K562 (cell line): ENCODE results near the gene DUSP10. TPM values are rescaled to one million over a fixed set of nuclear protein-coding genes. Genes with fewer than 3 reads are reported as not detected.

Experiments used
- ATAC-seq: fragments of 200-7000 bp; cut with Tn5 transposase; 3 replicates; pipeline ENCODE4 v1.9.1; 2020; ENCODE audit warnings: moderate library complexity
- BruUV-seq: library from RNA; stranded (reverse); fragments of 400-500 nt; replicated peaks from 2 replicates; lab custom pipeline; 2021; lab: Mats Ljungman, UMichigan
- CTCF ChIA-PET: fragments of 300-600 bp; formaldehyde crosslinking; extraction: SDS; loops from one replicate; lab custom pipeline; 2021; ENCODE audit warnings: low intra/inter-chr PET ratio; lab: Yijun Ruan, JAX
- POLR2A ChIA-PET: fragments of 300-600, 350-650 bp; sonication (Branson Sonifier 250); formaldehyde crosslinking; extraction: SDS; loops from one replicate; lab custom pipeline; 2021; ENCODE audit warnings: antibody characterized with exemption, inconsistent platforms; lab: Yijun Ruan, JAX
- DNase-seq, 4 experiments: peaks; one replicate each; pipeline versions ENCODE4 v3.0.0 to v3.0.0-alpha.2; 2011 to 2018; ENCODE audit warnings: low spot score in 3 of 4, mixed read lengths in 3 of 4; ENCODE audit errors: extremely low read depth in 1 of 4
- FAIRE-seq: peaks from 2 replicates; lab custom pipeline; 2011; peaks lifted over from hg19 to GRCh38; lab: Jason Lieb, UNC
- H2AFZ ChIP-seq: 2 replicates; pipeline ENCODE4 v1.6.0; 2011; ENCODE audit warnings: low read depth, low read length, control low read depth, inconsistent platforms
- H3K27ac ChIP-seq: fragments of 200-600 bp; 3 replicates; pipeline ENCODE4 v1.8.0; 2011; ENCODE audit warnings: low read depth, mild to moderate bottlenecking, control low read depth, inconsistent platforms, low read length, moderate library complexity, mixed read lengths; ENCODE audit errors: extremely low read depth
- H3K27me3 ChIP-seq, 2 experiments: fragments of 300-600 bp in 1 of 2; 2 replicates in 1 of 2; 3 replicates in 1 of 2; pipeline versions ENCODE4 v1.6.0 to v1.8.0; 2011; ENCODE audit warnings: inconsistent platforms in 2 of 2, low read length in 2 of 2, mild to moderate bottlenecking in 1 of 2, mixed read lengths in 1 of 2, moderate library complexity in 1 of 2; ENCODE audit not compliant: control insufficient read depth in 2 of 2, insufficient read depth in 2 of 2
- H3K36me3 ChIP-seq: fragments of 300-600 bp; 3 replicates; pipeline ENCODE4 v1.8.0; 2011; ENCODE audit warnings: mild to moderate bottlenecking, low read length, inconsistent platforms; ENCODE audit not compliant: control insufficient read depth, insufficient read depth
- H3K4me1 ChIP-seq, 2 experiments: fragments of 200-600 bp in 1 of 2; replicated peaks in 1 of 2; 2 replicates in 1 of 2; 3 replicates in 1 of 2; pipeline versions ENCODE4 v1.5.1 to v1.8.0; 2011; ENCODE audit warnings: inconsistent platforms in 2 of 2, low read length in 2 of 2, mild to moderate bottlenecking in 1 of 2, mixed read lengths in 1 of 2, moderate library complexity in 1 of 2; ENCODE audit not compliant: control insufficient read depth in 2 of 2, insufficient read depth in 2 of 2
- H3K4me2 ChIP-seq: 2 replicates; pipeline ENCODE4 v1.6.1; 2011; ENCODE audit warnings: low read length, control low read depth, inconsistent platforms, mixed read lengths; ENCODE audit not compliant: insufficient read depth
- H3K4me3 ChIP-seq: fragments of 200-600 bp; sonication (generic), shearing (Covaris generic); 2 replicates; pipeline ENCODE4 v1.5.1; 2016; ENCODE audit warnings: control low read depth, inconsistent platforms
- H3K79me2 ChIP-seq: fragments of 200-600 bp; 3 replicates; pipeline ENCODE4 v1.8.0; 2011; ENCODE audit warnings: low read length, inconsistent platforms; ENCODE audit not compliant: control insufficient read depth, insufficient read depth
- H3K9ac ChIP-seq, 2 experiments: 2 replicates each; pipeline versions ENCODE4 v1.6.0 to v1.6.1; 2011; ENCODE audit warnings: low read depth in 2 of 2, low read length in 2 of 2, control low read depth in 1 of 2, inconsistent platforms in 1 of 2, mild to moderate bottlenecking in 1 of 2, mixed read lengths in 1 of 2; ENCODE audit not compliant: insufficient read depth in 1 of 2
- H3K9me1 ChIP-seq: one replicate; pipeline ENCODE4 v1.6.0; 2011; ENCODE audit warnings: inconsistent platforms, mild to moderate bottlenecking, low read length, moderate library complexity; ENCODE audit not compliant: control insufficient read depth, insufficient read depth
- H3K9me3 ChIP-seq: replicated peaks from 2 replicates; pipeline ENCODE4 v1.5.1; 2011; ENCODE audit warnings: low read depth, low read length, inconsistent platforms; ENCODE audit not compliant: control insufficient read depth, insufficient read depth
- H4K20me1 ChIP-seq: replicated peaks from 2 replicates; pipeline ENCODE4 v1.6.1; 2011; ENCODE audit warnings: low read length, inconsistent platforms, mixed read lengths; ENCODE audit not compliant: control insufficient read depth, insufficient read depth
- CHD7 ChIP-seq: fragments of 200-600 bp; sonication (generic); IDR thresholded peaks from one replicate; pipeline ENCODE4 v1.6.1; 2012; ENCODE audit warnings: mild to moderate bottlenecking, low read depth, low read length, inconsistent platforms
- EP300 ChIP-seq: IDR thresholded peaks from 2 replicates; pipeline ENCODE4 v1.6.1; 2012; ENCODE audit warnings: low read length, improper control_type of control experiment
- FIP1L1 ChIP-seq: fragments of 200-400 bp; formaldehyde crosslinking; IDR thresholded peaks from 2 replicates; pipeline ENCODE4 v1.6.1; 2018; ENCODE audit warnings: mild to moderate bottlenecking, low read depth, low read length; ENCODE audit not compliant: poor library complexity, severe bottlenecking
- JUND ChIP-seq, 2 experiments: IDR thresholded peaks; 2 replicates in 1 of 2; 3 replicates in 1 of 2; pipeline ENCODE4 v1.6.1; 2011; ENCODE audit warnings: borderline replicate concordance in 2 of 2, low read depth in 2 of 2, low read length in 2 of 2, improper control_type of control experiment in 1 of 2, missing biosample characterization in 1 of 2, missing genetic modification characterization in 1 of 2, missing genetic modification reagents in 1 of 2
- MAFG ChIP-seq: fragments of 450-650 bp; conservative IDR thresholded peaks from 2 replicates; pipeline ENCODE4 v1.6.1; 2016; ENCODE audit warnings: missing genetic modification characterization, missing compliant biosample characterization
- RNF2 ChIP-seq: sonication (generic); IDR thresholded peaks from 2 replicates; pipeline ENCODE4 v1.6.1; 2016
- TRIM28 ChIP-seq: fragments of 450-650 bp; IDR thresholded peaks from 2 replicates; pipeline ENCODE4 v1.6.1; 2017
- ZNF12 ChIP-seq: sonication (generic); formaldehyde crosslinking; IDR thresholded peaks from 2 replicates; pipeline ENCODE4 v1.4.0; 2020; ENCODE audit warnings: mild to moderate bottlenecking, missing genetic modification reagents
- ZNF217 ChIP-seq: sonication (generic); formaldehyde crosslinking; IDR thresholded peaks from 2 replicates; pipeline ENCODE4 v1.8.0; 2022; ENCODE audit warnings: mild to moderate bottlenecking, missing genetic modification reagents
- ZNF436 ChIP-seq: fragments of 250-450, 450-650 bp; sonication (Bioruptor Pico); formaldehyde crosslinking; IDR thresholded peaks from 2 replicates; pipeline ENCODE4 v1.7.0; 2020; ENCODE audit warnings: mild to moderate bottlenecking
- in situ Hi-C: fragments of 300-500 bp; cut with MboI; formaldehyde crosslinking; loops from 4 replicates; pipeline ENCODE4 v1.15.0; 2018; ENCODE audit warnings: inconsistent platforms, mixed read lengths
- intact Hi-C: fragments of 100-400 bp; cut with micrococcal nuclease; formaldehyde crosslinking; loops from 2 replicates; pipeline ENCODE4 v1.14.2; 2022
- polyA plus RNA-seq, 8 experiments: library from polyadenylated mRNA; depleted of rRNA in 4 of 8; stranded (reverse) in 5 of 8; unstranded in 3 of 8; fragments of >200 nt; fragmentation: Nextera tagmentation in 2 of 8; fragmentation: Illumina TruSeq in 1 of 8; extraction: Ambion mirVana in 2 of 8; extraction: Trizol in 1 of 8; gene quantifications; 2 replicates each; pipeline versions ENCODE4 v1.2.1 to v1.2.3, GENCODE V29; 2011 to 2014; ENCODE audit warnings: inconsistent platforms in 1 of 8, missing spikeins in 1 of 8
- total RNA-seq, 7 experiments: library from RNA; depleted of rRNA in 6 of 7; stranded (reverse); fragments of >200 nt in 6 of 7; fragmentation: Illumina TruSeq in 2 of 7; extraction: Trizol in 2 of 7; gene quantifications; 2 replicates each; pipeline versions ENCODE4 v1.2.1 to v1.2.3, GENCODE V29; 2011 to 2021; ENCODE audit warnings: low replicate concordance in 1 of 7
- TF ChIP-seq, protein P1 (sequence below): fragments of 250-450 bp; sonication (Bioruptor Pico); IDR thresholded peaks from 2 replicates; pipeline ENCODE4 v1.8.0; 2021; ENCODE audit warnings: moderate library complexity, mild to moderate bottlenecking, inconsistent platforms

Gene DUSP10
- total and polyA plus RNA-seq, 9 of the 15 experiments (the other 6 are each of a cell fraction or from before 2014, with no cell fraction given): 1.7 to 8.3 (median 6.1) TPM

DNA sequence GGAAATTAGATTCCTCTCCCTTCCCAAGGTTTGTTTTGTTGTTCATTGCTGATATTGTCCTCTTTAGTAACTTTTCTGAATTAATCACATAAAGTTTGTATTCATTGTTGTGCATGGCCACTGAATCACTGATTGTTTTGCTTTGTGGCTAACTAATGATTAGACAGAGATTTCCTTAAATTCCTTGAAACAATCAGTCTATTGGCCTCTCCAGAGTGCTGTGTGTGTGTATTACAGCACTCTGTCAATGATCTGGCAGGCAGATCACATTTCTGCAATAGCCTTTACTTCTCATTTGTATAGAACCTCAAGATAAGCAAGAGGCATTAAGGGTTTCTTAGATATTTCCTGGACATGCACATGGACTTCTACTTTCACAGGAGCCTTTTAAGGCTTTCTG lies 78.6 kb downstream of the DUSP10 start:
- no peaks in the 10 kb centered on the region for H3K9me3 ChIP-seq
- no peak overlapping the region for H3K4me3 ChIP-seq
- H3K4me2 ChIP-seq: no peak overlapping the region
- ATAC-seq: no peak
- POLR2A ChIA-PET: no interaction called here
- H3K4me1 ChIP-seq: peaks cover 0 to 11% of the 10 kb centered on the region in 2 experiments; a peak in 2 of 5 replicates
- DNase-seq: no peak
- H3K36me3 ChIP-seq: no peaks in the 10 kb centered on the region
- no TSS peak for BruUV-seq
- no peaks in the 10 kb centered on the region for H4K20me1 ChIP-seq
- no peaks in the 10 kb centered on the region for H3K79me2 ChIP-seq
- H3K9ac ChIP-seq: no peak overlapping the region
- in situ Hi-C loops (no loop called here), intact Hi-C loops (no loop called here)
- H3K27ac ChIP-seq: no peak overlapping the region
- CTCF ChIA-PET: no interaction called here
- no peak overlapping the region for H2AFZ ChIP-seq
- H3K27me3 ChIP-seq: no peaks in the 10 kb centered on the region
- H3K9me1 ChIP-seq: no peaks in the 10 kb centered on the region
- no peak for FAIRE-seq
- TF ChIP-seq MAFG (tag) (no peak), EP300 (no peak), RNF2 (no peak), TRIM28 (no peak), ZNF217 (CRISPR knock-in tag) (no peak), ZNF436 (no peak), ZNF12 (CRISPR knock-in tag) (no peak), CHD7 (no peak), JUND (IDR thresholded peaks at IDR 0.05; ENCODE audit: borderline replicate concordance, low read depth, low read length) (no peak), JUND (tag; IDR thresholded peaks at IDR 0.05; ENCODE audit: borderline replicate concordance, low read depth, low read length) (no peak), FIP1L1 (no peak)
- TF ChIP-seq, protein P1, sequence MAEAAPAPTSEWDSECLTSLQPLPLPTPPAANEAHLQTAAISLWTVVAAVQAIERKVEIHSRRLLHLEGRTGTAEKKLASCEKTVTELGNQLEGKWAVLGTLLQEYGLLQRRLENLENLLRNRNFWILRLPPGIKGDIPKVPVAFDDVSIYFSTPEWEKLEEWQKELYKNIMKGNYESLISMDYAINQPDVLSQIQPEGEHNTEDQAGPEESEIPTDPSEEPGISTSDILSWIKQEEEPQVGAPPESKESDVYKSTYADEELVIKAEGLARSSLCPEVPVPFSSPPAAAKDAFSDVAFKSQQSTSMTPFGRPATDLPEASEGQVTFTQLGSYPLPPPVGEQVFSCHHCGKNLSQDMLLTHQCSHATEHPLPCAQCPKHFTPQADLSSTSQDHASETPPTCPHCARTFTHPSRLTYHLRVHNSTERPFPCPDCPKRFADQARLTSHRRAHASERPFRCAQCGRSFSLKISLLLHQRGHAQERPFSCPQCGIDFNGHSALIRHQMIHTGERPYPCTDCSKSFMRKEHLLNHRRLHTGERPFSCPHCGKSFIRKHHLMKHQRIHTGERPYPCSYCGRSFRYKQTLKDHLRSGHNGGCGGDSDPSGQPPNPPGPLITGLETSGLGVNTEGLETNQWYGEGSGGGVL (CRISPR knock-in tag): no peak
